Suppressor macrophage (primary cell): ENCODE data around the gene NLRP1.
A peak's percentile ranks its signal among the peaks of the same experiment; 100 is the strongest.
"Not testable (repeated sequence)": the region's sequence is repeated elsewhere in the genome, so short reads cannot be mapped to it uniquely, and the experiment has no call there.

Experiments used
- DNase-seq, 4 experiments: peaks; one replicate each; pipeline ENCODE4 v3.0.0-alpha.2; 2020 to 2022

The NLRP1 gene

DNA sequence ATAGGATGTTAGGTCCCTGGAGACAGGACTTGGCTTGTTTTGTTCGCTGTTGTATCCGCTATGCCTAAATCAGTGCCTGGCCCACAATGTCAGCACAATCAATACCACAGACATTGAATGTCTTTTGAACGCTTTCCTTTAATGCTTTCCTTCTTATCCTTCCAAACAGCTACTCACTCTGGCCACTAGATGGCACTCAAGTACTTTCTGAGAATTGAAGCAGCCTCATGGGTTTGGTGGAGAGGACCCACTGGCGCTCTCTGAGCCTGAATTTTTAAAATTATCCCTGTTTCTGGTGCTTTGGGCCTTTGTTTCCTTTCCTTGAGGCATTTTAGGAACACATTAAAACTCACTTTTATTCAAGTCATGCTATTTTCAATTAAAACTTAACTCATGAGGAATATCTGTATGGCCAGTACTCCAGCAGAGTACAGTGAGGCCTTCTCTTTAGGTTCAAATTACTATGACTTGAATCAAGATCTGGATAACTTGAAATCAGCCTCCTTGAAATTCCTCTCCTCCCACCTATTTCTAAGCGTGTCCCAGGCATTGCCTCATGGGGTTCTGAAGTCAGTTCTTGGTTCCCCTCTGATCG lies 3.2 kb upstream of the NLRP1 start:
- DNase-seq, result peak; percentile 66 to 88 (median 81)

DNA sequence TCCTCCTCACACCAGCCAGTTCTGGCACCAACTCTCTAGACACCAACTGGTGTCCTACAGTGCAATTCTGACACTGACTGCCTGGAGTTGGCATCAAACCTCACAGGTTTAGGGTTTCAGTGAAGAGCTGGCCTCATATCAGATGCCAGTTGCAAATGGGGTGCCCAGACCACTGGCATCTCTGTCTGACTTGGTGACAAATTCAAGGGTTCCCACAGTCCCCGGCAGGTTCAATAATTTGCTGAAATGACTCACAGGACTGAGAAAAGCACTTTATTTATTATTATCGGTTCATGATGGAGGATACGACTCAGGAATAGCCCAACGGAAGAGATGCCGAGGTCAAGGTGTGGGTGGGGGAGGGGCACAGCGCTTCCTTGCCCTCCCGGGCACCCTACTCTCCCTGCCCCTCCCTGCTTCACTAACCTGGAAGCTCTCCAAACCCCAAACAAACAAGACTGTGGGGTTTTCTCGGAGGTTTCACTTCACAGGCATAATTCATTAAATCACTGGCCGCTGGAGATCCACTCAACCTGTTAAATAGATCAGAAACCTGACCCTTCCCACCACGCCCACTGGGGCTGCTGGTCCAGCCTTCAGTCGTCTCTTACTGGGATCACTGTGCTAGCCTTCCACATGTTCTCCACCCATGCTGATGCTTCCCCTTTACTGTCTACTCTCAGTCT lies 1.7 kb upstream of the NLRP1 start:
- peak in 1 of 4 experiments; percentile 20 for DNase-seq

- no peak for DNase-seq
Measured at GRCh38 chr17:5585287-5585794, 1.0 kb upstream of the NLRP1 start.

DNA sequence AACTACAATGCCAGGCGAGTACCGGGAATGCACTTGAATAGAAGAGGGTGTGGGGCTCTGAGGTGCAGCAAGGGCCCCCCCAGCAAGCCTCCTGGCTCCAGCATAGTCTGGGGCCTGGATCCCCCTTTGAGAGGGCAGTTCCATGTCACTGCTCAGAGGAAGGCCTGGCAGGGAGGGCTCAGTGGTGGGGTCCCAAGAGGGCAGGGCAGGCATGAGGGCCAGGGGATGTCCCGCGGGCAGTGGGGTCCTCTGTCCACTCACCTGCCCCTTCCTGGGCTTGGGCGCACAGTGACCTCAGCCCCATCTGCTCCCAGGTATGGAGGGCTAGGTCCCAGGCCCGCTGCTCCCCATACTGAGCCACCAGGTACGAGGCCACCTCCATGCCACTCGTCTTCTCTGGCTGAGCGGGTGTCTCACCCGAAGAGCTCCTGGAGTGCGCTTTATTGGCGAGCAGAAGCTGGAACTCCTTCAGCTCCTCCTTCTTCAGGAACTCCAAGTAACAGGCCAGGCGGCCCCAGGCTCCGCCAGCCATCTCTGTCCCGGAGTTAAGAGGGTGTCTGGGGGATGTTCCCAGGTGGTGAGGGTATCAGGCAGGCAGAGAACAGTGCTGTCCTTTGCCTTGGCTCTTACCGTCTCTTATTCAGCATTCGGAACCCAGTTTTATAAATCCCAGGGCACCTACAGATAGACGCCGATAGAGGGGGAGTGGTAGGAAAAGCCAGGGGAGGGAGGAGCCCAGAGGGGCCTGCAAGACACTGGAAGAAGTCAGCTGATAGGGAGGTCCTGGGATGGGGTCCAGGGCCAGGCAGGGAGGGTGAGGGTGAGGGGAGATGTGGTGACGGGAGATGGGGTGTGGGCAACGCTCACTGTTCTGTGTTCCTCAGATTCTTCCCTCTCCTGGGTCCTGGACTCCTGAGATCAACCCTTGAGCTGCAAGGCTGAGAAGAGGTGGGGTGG lies 605 bp downstream of the NLRP1 start:
- peak in 2 of 4 experiments; percentile 42 to 47 for DNase-seq

GRCh38 chr17:5582209-5583185 lies 1.8 kb downstream of the NLRP1 start:
- DNase-seq, result peak in 3 of 4 experiments; percentile 36 to 67 (median 57)

- DNase-seq, result no peak
Measured at GRCh38 chr17:5581655-5582054, 2.7 kb downstream of the NLRP1 start.

- no peak for DNase-seq
Measured at GRCh38 chr17:5580969-5581368, 3.3 kb downstream of the NLRP1 start.

DNA sequence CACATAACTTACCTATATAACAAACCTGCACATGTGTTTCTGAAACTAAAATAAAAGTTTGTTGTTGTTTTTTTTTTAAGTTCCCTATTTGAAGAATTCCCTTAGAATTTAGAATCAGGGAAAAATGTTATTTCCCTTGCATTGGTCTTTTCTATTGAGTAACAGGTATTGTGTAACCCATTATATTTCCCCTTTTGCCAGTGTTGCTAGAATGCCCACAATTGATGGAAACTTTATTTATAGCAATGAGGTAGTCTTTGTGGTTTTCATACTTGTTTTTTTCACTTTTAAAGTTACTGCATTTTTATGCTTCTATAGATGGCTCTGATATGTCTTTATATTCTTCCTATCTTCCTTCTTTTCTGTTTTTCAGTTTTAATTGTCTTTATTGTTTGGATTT lies 3.9 kb downstream of the NLRP1 start:
- DNase-seq, result peak in 3 of 4 experiments; percentile 32 to 94 (median 93)

DNA sequence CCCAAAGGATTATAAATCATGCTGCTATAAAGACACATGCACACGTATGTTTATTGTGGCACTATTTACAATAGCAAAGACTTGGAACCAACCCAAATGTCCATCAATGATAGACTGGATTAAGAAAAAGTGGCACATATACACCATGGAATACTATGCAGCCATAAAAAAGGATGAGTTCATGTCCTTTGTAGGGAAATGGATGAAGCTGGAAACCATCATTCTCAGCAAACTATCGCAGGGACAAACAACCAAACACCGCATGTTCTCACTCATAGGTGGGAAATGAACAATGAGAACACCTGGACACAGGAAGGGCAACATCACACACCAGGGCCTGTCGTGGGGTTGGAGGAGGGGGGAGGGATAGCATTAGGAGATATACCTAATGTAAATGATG lies 5.5 kb downstream of the NLRP1 start:
- not testable (repeated sequence) for DNase-seq

GRCh38 chr17:5573017-5573416 lies 11.3 kb downstream of the NLRP1 start:
- not testable (repeated sequence) for DNase-seq

DNA sequence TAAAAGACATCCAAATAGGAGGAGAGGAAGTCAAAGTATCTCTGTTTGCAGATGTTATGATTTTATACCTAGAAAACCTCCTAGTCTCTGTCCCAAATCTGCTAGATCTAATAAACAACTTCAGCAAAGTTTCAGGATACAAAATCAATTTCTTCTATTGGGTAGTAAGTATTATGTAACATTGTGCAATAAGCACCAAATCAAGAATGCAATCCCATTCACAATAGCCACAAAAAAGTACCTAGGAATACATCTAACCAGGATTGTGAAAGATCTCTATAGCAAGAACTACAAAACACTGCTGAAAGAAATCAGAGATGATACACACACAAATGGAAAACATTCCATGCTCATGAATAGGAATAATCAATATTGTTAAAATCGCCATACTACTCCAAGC lies 13.0 kb downstream of the NLRP1 start:
- DNase-seq, result no peak

DNA sequence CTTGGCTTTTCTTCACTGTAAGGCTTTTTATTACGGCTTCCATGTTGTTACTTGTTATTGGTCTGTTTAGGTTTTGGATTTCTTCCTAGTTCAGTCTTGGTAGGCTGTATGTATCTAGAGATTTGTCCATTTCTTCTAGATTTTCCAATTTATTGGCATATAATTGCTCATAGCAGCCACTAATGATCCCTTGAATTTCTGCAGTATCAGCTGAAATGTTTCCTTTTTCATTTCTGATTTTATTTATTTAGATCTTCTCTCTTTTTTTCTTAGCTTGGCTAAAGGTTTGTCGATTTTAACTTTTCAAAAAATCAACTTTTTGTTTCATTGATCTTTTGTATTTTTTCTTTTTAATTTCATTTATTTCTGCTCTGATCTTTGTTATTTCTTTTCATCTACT lies 18.5 kb downstream of the NLRP1 start:
- DNase-seq, result no peak

DNA sequence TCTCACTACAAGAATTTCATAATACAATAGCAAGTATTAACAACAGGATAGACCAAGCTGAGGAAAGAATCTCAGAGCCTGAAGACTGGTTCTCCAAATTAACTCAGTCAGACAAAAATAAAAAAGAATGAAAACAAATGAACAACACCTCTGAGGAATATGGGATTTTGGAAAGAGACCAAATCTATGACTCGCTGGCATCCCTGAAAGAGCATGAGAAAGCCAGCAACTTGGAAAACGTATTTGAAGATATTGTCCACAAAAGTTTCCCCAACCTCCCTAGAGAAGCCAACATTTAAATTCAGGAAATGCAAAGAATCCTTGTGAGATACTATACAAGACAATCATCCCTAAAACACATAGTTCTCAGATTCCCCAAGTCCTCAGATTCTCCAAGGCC lies 20.9 kb downstream of the NLRP1 start:
- no peak for DNase-seq

DNA sequence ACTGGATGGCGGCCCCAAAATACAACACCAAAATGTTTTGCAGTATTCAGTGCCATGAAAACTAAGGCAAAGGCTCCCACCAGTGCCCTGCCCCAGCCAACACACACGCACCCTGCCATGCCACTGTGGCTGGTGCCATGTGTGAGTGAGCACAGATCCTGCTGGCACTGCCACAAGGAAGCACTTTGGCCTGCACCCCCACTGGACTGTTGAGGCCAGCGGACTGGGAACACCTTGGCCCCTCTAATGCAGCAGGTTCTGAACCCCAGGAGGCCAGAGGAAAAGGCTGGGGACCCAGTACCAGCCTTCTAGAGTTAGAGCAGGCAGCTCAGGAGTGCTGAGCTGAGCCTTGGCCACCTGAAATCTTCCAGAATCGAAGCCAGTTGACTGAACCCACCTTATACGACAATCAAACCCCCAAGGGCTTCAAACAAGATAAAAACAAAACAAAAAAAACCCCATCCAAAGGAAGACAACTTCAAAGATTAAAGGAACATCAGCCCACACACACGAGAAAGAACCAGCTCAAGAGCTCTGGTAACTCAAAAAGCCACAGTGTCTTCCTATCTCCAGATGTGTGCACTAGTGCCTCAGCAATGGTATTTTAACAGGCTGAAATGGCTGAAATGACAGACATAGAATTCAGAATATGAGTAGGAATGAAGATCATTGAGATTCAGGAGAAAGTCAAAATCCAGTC lies 21.5 kb downstream of the NLRP1 start:
- DNase-seq, result no peak

GRCh38 chr17:5561736-5562571 lies 22.4 kb downstream of the NLRP1 start:
- DNase-seq, result no peak

DNA sequence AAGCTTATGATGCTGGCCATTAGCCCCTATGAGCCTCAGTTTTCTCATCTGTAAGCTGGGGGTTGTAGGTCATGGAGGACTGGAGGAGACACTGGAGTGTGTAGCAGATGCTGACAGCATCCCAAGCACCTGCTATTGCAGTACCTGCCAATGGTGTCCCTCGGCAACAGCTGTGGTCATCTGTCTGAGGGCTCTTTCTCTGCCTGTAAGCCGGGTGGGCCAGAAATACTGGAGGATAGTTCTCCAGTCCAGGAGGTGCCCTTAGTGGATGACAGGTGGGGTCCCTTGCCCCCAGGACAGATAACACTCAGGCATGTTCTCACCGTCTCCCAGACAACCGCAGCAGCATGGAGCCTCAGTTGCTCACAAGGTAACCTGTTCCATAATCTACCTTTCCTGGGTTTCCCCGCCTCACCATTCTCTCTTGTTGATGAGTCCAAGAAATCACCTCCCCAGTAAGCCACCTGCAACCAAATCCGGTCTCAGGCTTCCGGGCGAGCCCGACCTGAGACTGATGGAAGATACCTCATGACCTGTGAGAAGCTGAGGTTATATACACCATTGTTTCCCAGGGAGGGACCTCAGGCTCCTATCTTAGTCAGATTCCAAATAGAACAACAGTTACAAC lies 23.8 kb downstream of the NLRP1 start:
- no peak for DNase-seq

GRCh38 chr17:5558815-5559785 lies 25.2 kb downstream of the NLRP1 start:
- no peak for DNase-seq

DNA sequence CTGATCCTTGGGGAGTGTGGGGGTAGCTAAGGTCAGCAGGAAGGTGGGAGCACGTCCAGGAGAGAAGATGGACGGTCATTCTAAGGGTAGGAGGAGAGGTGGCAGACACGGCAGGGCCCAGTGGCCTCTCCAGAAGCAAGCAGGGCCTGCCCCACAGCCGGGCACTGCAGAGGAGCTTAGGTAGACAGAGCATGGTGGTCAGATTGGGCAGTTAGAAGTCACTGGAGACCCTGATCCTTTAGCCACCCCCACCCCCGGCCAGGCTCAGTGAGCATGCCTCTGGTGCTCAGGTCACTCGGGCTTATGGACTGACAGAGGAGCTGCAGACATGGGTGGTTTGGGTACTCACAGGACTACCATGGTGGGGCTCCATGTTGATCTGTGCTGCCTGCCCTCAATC lies 26.3 kb downstream of the NLRP1 start:
- no peak for DNase-seq

- peak; percentile 75 to 88 (median 85) for DNase-seq
Measured at GRCh38 chr17:5557485-5557884, 26.8 kb downstream of the NLRP1 start.
